Neural progenitor cell (in vitro differentiated cells): ENCODE measurements around the gene MAPK13. TPM values are rescaled to one million over a fixed set of nuclear protein-coding genes. Genes with fewer than 3 reads are reported as not detected.

Source experiments
- DNase-seq: peaks from one replicate; pipeline ENCODE4 v3.0.0-alpha.2; 2016; ENCODE audit warnings: low spot score
- H2AFZ ChIP-seq: fragments of 200-600 bp; sonication (generic); replicated peaks from 2 replicates; pipeline ENCODE4 v1.6.1; 2016; ENCODE audit warnings: antibody characterized with exemption
- H3F3A ChIP-seq: fragments of 200-600 bp; sonication (generic); 2 replicates; pipeline ENCODE4 v1.6.1; 2016; ENCODE audit warnings: antibody characterized with exemption, low read depth
- H3K27ac ChIP-seq: fragments of 200-600 bp; sonication (generic); 2 replicates; pipeline ENCODE4 v1.5.1; 2016; ENCODE audit warnings: mild to moderate bottlenecking
- H3K27me3 ChIP-seq: fragments of 200-600 bp; sonication (generic); 2 replicates; pipeline ENCODE4 v1.6.1; 2016; ENCODE audit warnings: mild to moderate bottlenecking, moderate library complexity
- H3K36me3 ChIP-seq: fragments of 200-600 bp; sonication (generic); 2 replicates; pipeline ENCODE4 v1.5.1; 2016
- H3K4me1 ChIP-seq: fragments of 200-600 bp; sonication (generic); 2 replicates; pipeline ENCODE4 v1.6.1; 2016; ENCODE audit warnings: mixed run types
- H3K4me2 ChIP-seq: fragments of 200-600 bp; sonication (generic); 2 replicates; pipeline ENCODE4 v1.6.1; 2016
- H3K4me3 ChIP-seq: fragments of 200-600 bp; sonication (generic); 2 replicates; pipeline ENCODE4 v1.5.1; 2016
- H3K79me2 ChIP-seq: fragments of 200-600 bp; sonication (generic); 2 replicates; pipeline ENCODE4 v1.6.1; 2016; ENCODE audit warnings: low read depth
- H3K9ac ChIP-seq: fragments of 200-600 bp; sonication (generic); 2 replicates; pipeline ENCODE4 v1.6.1; 2016
- H3K9me3 ChIP-seq: fragments of 200-600 bp; sonication (generic); 2 replicates; pipeline ENCODE4 v1.5.1; 2016; ENCODE audit warnings: low read depth
- H4K20me1 ChIP-seq: fragments of 200-600 bp; sonication (generic); 2 replicates; pipeline ENCODE4 v1.6.1; 2016; ENCODE audit warnings: low read depth
- H3K27ac Mint-ChIP-seq: 3 replicates; pipeline ENCODE4 v1.8.0; 2021; ENCODE audit warnings: mixed read lengths
- H3K27me3 Mint-ChIP-seq: 2 replicates; pipeline ENCODE4 v1.8.0; 2022; ENCODE audit warnings: low read depth, mild to moderate bottlenecking, inconsistent platforms, moderate library complexity, mixed read lengths; ENCODE audit not compliant: insufficient read depth
- H3K36me3 Mint-ChIP-seq: 3 replicates; pipeline ENCODE4 v1.8.0; 2021; ENCODE audit warnings: mixed read lengths
- H3K4me1 Mint-ChIP-seq: 3 replicates; pipeline ENCODE4 v1.8.0; 2021; ENCODE audit warnings: mixed read lengths
- H3K4me3 Mint-ChIP-seq: 3 replicates; pipeline ENCODE4 v1.8.0; 2021; ENCODE audit warnings: mild to moderate bottlenecking, moderate library complexity, mixed read lengths
- H3K9me3 Mint-ChIP-seq: 3 replicates; pipeline ENCODE4 v1.8.0; 2020; ENCODE audit warnings: mixed read lengths
- CTCF ChIP-seq: fragments of 200-600 bp; sonication (generic); IDR thresholded peaks from 2 replicates; pipeline ENCODE4 v1.5.1; 2017; ENCODE audit warnings: antibody characterized with exemption, mild to moderate bottlenecking
- EZH2 ChIP-seq: fragments of 200-600 bp; sonication (generic); IDR thresholded peaks from 2 replicates; pipeline ENCODE4 v1.6.1; 2017; ENCODE audit warnings: antibody characterized with exemption, mild to moderate bottlenecking, moderate library complexity
- EZH2phosphoT487 ChIP-seq: fragments of 200-600 bp; sonication (generic); IDR thresholded peaks from 2 replicates; pipeline ENCODE4 v1.6.1; 2017; ENCODE audit warnings: antibody characterized with exemption
- total RNA-seq: library from RNA; depleted of rRNA; stranded (reverse); fragments of >200 nt; gene quantifications from 2 replicates; pipeline ENCODE4 v1.2.3, GENCODE V29; 2015; ENCODE audit warnings: low replicate concordance

Gene MAPK13
- total RNA-seq, 1 donor from 2014 or later, result 0.13 TPM

- H3K4me2 ChIP-seq, result no peak overlapping the region
- no peaks in the 10 kb centered on the region for H3K4me1 Mint-ChIP-seq
- H3K27me3 Mint-ChIP-seq, result no peaks in the 10 kb centered on the region
- no peak overlapping the region for H3K4me3 Mint-ChIP-seq
- H3K4me1 ChIP-seq, result no peaks in the 10 kb centered on the region
- peaks cover 29% of the 10 kb centered on the region for H3K9me3 Mint-ChIP-seq
- no peak overlapping the region for H2AFZ ChIP-seq
- TF ChIP-seq EZH2 (no peak), EZH2phosphoT487 (no peak), CTCF (no peak)
- H4K20me1 ChIP-seq, result no peaks in the 10 kb centered on the region
- H3K9ac ChIP-seq, result no peak overlapping the region
- peaks cover 7% of the 10 kb centered on the region for H3K36me3 Mint-ChIP-seq
- H3K27ac ChIP-seq, result no peak overlapping the region
- H3K9me3 ChIP-seq, result peaks cover 8% of the 10 kb centered on the region
- DNase-seq, result no peak
- H3K27me3 ChIP-seq, result no peaks in the 10 kb centered on the region
- H3K79me2 ChIP-seq, result no peaks in the 10 kb centered on the region
- H3K27ac Mint-ChIP-seq, result no peak overlapping the region
- H3F3A ChIP-seq, result no peaks in the 10 kb centered on the region
- no peaks in the 10 kb centered on the region for H3K36me3 ChIP-seq
- no peak overlapping the region for H3K4me3 ChIP-seq
Observed at GRCh38 chr6:36177166-36177565, 46.9 kb downstream of the MAPK13 start.

- H2AFZ ChIP-seq, result no peak overlapping the region
- H3K4me1 Mint-ChIP-seq, result no peaks in the 10 kb centered on the region
- H3K4me1 ChIP-seq, result no peaks in the 10 kb centered on the region
- peaks cover 8% of the 10 kb centered on the region for H3K9me3 ChIP-seq
- no peaks in the 10 kb centered on the region for H3K79me2 ChIP-seq
- no peaks in the 10 kb centered on the region for H3K36me3 ChIP-seq
- peaks cover 7% of the 10 kb centered on the region for H3K36me3 Mint-ChIP-seq
- H3K27me3 Mint-ChIP-seq, result no peaks in the 10 kb centered on the region
- no peak overlapping the region for H3K4me3 ChIP-seq
- H3K27me3 ChIP-seq, result no peaks in the 10 kb centered on the region
- H3K4me3 Mint-ChIP-seq, result no peak overlapping the region
- no peak overlapping the region for H3K27ac Mint-ChIP-seq
- no peak overlapping the region for H3K4me2 ChIP-seq
- H3K27ac ChIP-seq, result no peak overlapping the region
- TF ChIP-seq EZH2 (no peak), EZH2phosphoT487 (no peak), CTCF (no peak)
- no peak for DNase-seq
- H3K9me3 Mint-ChIP-seq, result peaks cover 42% of the 10 kb centered on the region
- H3K9ac ChIP-seq, result no peak overlapping the region
- H3F3A ChIP-seq, result no peaks in the 10 kb centered on the region
- no peaks in the 10 kb centered on the region for H4K20me1 ChIP-seq
Observed at GRCh38 chr6:36178544-36178943, 48.2 kb downstream of the MAPK13 start.

DNA sequence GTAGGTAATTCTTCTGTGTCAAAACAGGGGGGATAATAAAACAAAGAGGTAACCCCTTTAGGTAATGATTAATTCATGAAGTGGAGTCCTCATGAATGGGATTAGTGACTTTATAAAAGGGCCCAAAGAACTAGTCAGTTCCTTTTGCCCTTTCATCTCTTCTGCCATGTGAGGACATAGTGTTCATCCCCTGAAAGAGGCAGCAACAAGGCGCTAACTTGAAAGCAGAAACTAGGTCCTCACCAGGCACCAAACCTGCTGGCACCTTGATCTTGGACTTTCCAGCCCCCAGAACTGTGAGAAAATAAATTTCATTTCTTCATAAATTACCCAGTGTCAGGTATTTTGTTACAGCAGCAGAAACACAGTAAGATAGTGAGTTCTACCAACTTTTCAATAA, 49.8 kb downstream of the MAPK13 start:
- Histone ChIP-seq H2AFZ (no peak overlapping the region), H4K20me1 (no peaks in the 10 kb centered on the region), H3K4me1 (no peaks in the 10 kb centered on the region), H3K4me2 (no peak overlapping the region), H3F3A (no peaks in the 10 kb centered on the region), H3K79me2 (no peaks in the 10 kb centered on the region), H3K9me3 (peaks cover 8% of the 10 kb centered on the region), H3K4me3 (no peak overlapping the region), H3K27ac (no peak overlapping the region), H3K9ac (no peak overlapping the region), H3K27me3 (no peaks in the 10 kb centered on the region), H3K36me3 (no peaks in the 10 kb centered on the region)
- Mint-ChIP-seq H3K4me3 (no peak overlapping the region), H3K27ac (no peak overlapping the region), H3K9me3 (peaks cover 42% of the 10 kb centered on the region), H3K27me3 (no peaks in the 10 kb centered on the region), H3K4me1 (no peaks in the 10 kb centered on the region), H3K36me3 (peaks cover 7% of the 10 kb centered on the region)
- peak; percentile 12 for DNase-seq
- TF ChIP-seq CTCF (no peak), EZH2phosphoT487 (no peak), EZH2 (no peak)
